H1 (cell line): ENCODE results near the gene RPS29.

Experiments used
- EP300 ChIP-seq, 2 experiments: IDR thresholded peaks; 1 replicate in 1 of 2; 2 replicates in 1 of 2; pipeline ENCODE4 v1.6.1; 2011 to 2012; ENCODE audit warnings: low read depth in 2 of 2, low read length in 2 of 2, mild to moderate bottlenecking in 2 of 2, borderline replicate concordance in 1 of 2, inconsistent platforms in 1 of 2, moderate library complexity in 1 of 2
- MAFK ChIP-seq: IDR thresholded peaks from 2 replicates; pipeline ENCODE4 v1.6.1; 2012; ENCODE audit warnings: low read depth, mild to moderate bottlenecking, improper control_type of control experiment, low read length
- RAD21 ChIP-seq, 2 experiments: IDR thresholded peaks in 1 of 2; conservative IDR thresholded peaks in 1 of 2; 2 replicates each; pipeline ENCODE4 v1.6.1; 2011; ENCODE audit warnings: low read depth in 2 of 2, low read length in 2 of 2, improper control_type of control experiment in 1 of 2, inconsistent platforms in 1 of 2, mild to moderate bottlenecking in 1 of 2, moderate library complexity in 1 of 2
- SAP30 ChIP-seq: fragments of 300-600 bp; sonication (generic); IDR thresholded peaks from 2 replicates; pipeline ENCODE4 v1.7.1; 2012; ENCODE audit warnings: low read length, moderate library complexity, mild to moderate bottlenecking, inconsistent platforms; ENCODE audit not compliant: insufficient read depth, insufficient replicate concordance

- no peak for TF ChIP-seq MAFK
- TF ChIP-seq RAD21 (IDR thresholded peaks at IDR 0.05 in 1 of 2, conservative IDR thresholded peaks at IDR 0.05 in 1 of 2; ENCODE audit: low read depth in 2 of 2, low read length in 2 of 2) = no peak
- TF ChIP-seq SAP30 = no peak
- TF ChIP-seq EP300 (IDR thresholded peaks at IDR 0.05; ENCODE audit: borderline replicate concordance in 1 of 2, low read depth in 2 of 2, low read length in 2 of 2) = no peak
These were observed 36.3 kb downstream of the RPS29 start for GRCh38 chr14:49549881-49550280.
